GM18861 (cell line): ENCODE data around the gene IRX2.

Experiments used
- ATAC-seq: cut with Tn5 transposase; IDR thresholded peaks from one replicate; pipeline ENCODE4 v1.9.1; 2021; ENCODE audit not compliant: unreplicated experiment

Gene IRX2

DNA sequence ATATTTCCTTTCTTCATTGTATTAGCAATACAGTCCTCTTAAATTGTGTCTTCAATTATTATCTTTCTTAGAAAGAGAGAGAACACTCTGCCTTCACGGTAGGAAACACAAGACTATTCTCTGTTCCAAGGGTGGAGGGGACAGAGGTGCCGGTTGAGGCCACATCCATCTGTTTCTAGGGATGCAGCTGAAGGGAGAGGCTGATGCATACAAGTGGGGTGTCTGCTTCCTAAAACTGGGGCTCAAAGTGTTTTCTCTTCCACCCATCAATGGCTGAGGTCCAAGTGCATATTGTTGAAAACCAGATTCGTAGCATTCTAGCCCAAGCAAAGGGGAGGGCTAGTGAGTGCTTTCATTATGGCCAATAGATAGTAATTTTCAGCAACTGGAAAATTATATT, 9.5 kb downstream of the IRX2 start:
- no peak for ATAC-seq

DNA sequence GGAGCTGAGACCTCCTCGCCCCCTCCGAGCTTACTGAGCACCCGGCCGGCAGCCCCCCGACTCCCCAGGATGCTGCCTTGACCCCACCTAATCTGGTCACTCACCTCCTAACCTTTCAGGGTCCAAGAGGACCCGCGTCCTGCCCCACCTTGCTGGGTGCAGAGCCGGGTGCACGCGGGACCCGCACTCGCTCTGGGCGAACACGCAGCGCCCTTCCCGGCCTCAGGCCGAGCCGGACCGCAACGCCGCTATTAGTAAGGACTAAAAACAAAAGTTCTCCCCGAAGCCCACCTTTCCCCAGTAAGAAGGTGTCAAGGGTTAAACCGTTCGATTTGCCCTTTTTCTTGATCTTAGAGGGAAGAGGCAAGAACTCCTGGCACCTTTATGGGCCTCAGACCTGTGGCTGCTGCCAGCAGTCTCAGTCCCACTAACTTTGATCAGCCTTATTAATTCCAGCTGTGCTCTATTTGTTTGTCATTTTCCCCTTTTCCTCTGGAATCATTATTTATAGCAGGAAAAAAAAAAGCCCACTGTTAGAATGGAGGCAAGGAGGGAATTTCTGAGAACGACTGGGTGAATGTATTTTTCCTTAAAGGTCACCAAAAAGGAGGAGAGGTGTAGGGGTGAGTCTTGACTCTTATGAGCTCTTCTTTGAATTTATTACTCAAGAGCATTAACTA, 10.5 kb downstream of the IRX2 start:
- no peak for ATAC-seq

DNA sequence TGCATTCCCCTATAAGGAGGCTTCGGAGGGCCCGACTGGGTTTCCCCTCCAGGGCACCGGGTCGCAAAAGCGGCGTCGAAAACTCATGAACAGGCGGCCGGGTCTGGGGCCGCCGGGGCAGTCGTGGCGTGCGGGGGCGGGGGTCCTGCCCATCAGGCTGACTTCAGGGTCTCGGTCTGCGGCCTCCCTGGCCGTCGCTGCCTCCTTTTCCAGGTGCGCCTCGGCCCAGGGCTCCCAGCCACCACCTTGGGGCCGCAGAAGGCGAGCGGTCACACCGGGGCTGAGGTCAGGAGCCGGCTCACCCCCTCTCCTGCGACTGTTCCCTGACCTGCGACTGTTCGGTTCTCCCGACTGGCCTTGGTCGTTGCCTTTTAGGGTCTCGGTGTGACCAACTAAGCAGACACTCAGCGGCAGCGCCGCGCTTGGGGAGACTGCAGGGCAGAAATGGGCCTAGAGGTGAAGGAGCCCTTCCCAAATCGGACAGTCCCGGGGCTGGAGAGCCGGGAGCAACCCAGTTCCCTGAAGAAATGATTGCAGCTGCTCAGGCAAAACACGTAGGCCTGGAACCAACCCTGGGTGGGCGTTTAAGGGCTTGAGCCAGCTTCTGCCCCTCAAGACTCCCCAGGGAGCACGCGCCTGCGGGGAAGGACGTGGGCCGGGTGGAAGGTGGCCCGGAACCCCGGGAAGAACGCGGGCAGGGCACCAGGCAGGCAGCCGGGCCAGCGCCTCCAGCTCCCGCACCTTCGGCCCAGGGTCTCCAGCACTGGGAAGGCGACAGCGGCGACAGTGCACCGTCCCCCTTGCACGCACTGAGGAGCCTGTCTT, 11.2 kb downstream of the IRX2 start:
- ATAC-seq = no peak

DNA sequence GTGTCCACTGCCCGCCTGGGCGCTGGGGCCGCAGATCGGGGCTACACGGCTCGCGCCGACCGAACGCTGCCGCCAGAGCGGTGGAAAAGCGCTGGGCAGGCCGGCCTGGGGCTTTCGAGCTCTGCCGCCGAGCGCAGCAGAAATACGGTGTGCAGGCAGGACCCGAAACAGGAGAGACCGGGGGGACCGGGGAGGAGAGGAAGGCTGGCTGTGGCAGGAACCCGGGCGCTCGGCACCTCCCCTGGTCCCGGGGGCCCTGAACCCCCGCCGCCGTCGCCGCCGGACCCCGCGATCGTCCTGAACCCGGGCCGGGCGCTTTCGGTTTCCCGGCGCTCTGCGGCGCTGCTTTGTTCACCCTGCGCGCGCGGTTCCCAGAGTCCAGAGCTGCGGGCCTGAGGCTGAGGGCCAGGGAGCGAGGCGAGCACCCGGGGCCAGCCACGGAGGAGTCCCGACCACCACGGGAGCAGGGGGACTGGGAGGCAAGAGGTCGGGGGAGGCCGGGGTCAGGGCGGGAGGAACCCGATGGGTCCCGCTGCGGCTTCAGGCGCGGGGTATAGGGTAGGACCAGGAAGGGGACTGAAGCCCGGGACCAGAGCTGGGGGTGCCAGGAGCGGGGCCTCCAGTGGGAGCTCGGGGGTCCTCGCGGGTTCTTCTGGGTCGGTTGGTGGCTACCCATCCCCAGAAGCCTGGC, 12.0 kb downstream of the IRX2 start:
- no peak for ATAC-seq

DNA sequence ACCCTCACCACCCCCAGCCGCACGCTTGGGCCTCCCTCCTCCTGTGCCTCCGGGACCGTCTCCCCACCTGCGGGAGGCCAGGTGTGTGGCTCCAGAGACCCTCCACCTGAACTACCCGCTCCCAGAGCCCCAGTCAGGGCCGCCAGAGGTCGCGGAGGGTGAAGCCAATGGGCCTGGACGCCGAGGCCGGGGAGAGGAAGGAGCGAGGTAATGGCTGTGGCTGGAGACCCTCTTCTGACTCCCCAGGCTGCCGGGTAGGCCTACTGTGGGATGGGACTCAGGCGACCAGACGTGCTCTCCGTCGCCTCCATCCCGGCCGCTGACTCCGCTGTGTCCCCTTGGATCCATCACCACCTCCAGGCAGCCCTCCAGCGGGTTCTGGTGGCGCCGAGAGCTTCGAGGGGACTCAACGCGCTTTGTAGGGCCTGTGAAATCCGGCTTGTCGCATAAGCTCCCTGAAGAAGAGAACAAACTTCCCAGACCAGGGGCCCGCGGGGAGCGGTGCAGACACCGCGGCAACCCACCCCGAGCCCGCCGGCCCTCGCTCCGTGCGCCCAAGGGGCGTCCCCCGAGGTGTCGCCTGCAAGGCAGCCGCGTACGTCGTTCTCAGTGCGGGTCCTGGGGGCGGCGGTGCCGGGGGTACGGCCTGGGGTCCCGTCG, 12.6 kb downstream of the IRX2 start:
- ATAC-seq = no peak

DNA sequence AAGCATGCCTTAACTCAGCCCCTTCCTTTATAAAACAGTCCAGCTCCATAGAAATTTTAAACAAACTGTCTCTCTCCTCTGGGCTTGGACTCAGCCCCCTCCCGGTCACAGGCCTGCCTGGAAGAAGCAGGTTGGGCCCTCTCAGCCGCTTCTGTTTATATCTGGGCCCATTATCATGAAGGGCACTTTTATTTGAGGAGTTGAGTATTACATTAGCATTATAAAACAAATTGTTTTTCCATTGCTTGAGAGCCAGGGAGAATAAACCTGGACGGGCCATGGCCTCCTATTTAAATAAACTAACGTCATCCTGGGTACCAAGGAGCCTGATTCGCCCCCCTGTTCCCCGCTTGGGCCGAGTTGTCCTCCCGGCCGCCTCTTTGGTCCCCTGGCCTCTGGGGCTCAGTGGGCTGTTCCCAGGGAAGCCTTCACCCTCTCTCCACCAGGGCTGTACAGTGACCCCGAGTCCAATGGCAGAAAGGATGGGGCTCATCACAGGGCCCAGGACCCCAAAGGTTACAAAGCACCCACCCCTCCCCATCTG, 13.2 kb downstream of the IRX2 start:
- ATAC-seq = no peak

DNA sequence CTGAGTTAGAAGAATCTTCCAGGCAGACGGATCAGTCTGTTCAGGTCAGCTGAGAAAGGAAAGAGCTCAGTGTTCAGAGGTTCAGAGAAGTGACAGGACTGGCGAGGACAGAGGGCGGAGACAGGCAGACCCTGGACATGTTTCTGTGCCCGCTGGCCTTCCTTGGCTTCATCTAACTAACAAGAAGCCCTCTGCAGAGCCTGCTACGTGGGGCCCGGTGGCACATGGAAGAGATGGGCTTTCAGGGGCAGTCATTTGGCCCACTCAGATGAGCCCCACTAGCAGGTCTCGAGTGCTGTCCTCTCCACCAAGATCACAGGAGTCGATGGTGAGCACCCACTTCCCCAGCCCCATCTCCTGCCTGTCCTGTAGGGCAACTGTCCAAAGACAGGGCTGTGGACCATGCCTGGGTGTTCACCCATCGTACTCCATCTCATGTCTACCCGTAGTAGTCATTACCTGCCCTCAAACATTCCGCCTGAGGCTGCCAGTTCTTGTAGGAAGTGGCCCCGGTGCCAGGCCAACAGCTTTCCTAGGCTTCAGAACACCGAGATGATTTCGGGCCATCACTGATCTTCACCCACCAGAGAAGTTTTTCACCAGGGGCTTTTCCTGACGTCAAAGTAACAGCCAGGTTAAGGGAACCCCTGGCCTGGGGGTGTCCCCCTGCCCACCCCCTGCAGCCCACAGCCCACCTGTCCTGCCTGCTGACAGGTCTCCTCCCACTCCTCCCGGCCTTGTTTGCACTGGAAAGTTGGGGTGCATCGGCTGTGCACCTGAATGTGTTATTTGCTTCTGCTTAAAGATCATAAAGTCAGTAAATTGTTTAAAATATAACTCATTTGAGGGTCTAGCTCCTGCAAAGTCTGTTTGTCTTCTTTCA, 14.0 kb downstream of the IRX2 start:
- no peak for ATAC-seq

DNA sequence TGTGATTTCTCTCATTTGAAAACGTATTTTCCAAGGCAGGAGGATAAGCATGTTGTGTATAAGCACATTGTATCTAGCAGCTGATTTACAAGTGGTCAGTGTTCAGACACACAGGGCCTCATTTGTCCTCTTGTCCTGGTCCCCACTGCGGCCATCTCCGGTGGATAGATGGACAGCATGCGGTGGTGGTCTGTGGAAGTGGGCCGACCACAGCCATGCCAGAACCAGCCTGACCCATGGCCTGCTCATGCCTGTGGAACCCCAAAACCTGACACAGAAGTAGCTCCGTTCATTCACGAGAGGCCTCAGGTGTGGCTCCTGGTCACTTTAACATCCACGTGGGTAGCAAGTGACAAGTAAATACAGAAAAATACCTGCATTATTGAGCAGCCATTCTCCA, 14.6 kb downstream of the IRX2 start:
- ATAC-seq = no peak

DNA sequence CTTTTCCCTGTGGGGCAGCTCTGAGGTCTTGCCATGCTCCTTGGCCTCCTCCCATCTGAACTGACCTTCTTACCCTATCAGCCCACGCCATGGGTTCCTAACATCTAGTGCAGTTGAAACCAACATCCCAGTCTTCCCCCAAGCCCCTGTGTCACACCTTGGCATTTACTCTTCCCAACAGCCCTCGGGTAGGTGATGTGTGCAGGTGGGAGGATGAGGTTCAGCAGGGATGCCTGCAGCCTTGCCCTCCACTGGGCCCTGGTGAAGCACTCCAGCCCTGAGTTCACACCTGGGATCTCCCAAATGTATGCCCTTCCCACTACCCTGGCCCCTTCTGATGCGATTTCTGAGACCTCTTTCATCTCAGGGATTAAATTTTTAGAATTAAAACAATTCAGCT, 15.5 kb downstream of the IRX2 start:
- ATAC-seq = no peak

DNA sequence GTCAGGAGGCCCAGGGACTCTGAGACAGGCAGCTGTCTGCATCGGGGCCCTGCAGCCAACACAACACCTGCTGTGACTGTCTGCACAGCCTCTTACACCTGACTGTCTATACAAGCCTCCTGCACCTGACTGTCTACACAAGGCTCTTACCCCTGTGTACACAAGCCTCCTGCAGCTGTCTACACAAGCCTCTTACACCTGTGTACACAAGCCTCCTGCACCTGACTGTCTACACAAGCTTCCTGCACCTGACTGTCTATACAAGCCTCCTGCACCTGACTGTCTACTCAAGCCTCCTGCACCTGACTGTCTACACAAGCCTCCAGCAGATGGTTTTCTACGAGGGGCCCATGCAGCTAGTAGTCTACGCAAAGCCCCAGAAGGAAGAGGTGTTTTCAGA, 18.6 kb downstream of the IRX2 start:
- ATAC-seq = no peak

DNA sequence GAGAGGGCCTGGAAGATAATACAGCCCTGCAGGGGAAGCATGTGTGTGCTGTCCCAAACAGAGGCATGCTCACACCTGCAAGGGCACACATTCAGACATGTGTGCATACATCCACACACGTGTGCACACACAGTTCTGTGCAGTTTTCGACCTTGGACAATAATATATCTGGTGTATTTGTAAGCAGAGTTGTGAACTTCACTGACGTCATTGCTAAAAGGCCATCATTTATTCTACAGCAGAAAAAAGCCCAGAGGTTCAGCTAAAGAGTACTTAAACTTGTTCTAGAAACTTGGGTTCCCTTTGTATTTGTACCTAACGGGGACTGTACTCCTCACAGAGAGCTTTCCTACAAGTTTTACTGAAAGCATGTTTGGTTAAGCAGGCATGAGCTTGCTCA, 19.5 kb downstream of the IRX2 start:
- no peak for ATAC-seq

DNA sequence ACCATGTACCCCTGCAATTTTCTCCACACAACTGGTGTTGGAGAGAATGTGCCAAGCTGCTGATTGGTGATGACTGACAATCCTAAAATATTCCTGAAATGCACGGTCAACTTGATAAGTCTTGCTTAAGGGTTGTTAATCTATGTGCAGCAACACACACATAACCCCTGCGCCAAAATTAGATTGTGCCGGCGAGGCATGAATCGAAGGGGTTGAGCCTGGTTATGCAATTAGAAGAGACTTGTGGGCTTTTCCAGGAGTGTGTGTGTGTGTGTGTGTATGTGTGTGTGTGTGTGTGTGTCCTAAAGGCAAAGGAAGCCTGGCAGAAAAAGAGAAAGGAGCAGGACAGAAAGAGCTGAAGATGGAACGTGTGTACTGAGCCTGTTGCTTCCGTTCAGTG, 22.3 kb downstream of the IRX2 start:
- no peak for ATAC-seq

DNA sequence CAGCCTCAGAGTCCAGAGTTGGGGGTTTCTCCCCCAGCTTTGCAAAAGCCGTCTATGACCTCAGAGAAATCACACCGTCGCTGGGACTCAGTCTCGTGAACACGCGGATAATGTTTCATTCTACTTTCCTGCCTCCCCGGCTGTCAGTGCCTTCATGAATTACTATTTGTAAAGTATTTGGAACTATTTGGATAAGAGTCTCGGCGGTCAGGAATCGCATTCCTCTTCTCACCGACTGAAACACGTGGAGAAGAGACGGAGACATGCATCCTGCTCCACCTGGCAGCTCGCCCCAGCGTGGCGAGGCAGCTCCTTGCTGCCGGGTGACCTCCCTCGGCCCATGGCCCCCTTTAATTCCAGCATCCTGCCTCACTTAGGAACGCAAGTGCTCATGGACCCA, 23.9 kb downstream of the IRX2 start:
- no peak for ATAC-seq

DNA sequence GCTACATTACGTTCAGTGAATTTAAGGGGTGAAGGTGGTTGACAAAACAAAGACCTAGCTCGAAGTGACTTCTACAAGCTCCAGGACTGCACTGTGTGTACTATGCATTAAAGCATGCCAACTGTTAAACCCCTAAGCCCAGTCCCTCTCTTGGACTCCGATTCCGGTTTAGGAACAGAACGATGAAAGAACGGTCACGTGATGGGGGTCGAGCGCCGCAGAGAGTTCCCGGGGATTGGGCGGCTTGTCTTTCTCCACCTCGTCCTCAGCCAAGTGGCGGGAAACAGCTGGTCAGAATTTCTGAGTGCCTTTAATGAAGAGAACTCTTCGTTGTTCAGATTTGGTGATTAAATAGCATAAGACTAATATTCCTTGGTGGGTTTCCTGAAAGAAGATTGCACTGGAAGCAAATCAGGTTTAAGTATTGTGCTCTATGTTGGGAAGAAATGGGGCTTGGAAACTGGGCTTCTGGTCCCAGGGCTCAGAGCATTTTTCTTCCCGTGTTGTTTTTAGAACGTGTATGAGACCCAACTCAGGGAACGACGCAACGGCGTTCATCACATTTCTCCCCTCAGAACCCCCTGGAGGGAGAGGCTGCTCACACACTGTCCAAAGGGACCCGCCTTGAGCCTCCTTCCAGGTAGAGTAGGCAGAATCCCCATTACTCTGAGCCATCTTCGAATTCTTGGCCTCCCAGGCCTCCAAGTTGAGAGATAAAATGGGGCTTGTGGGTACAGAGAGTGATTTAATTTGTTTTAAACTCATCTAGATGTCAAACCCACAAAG, 25.3 kb downstream of the IRX2 start:
- ATAC-seq = no peak

DNA sequence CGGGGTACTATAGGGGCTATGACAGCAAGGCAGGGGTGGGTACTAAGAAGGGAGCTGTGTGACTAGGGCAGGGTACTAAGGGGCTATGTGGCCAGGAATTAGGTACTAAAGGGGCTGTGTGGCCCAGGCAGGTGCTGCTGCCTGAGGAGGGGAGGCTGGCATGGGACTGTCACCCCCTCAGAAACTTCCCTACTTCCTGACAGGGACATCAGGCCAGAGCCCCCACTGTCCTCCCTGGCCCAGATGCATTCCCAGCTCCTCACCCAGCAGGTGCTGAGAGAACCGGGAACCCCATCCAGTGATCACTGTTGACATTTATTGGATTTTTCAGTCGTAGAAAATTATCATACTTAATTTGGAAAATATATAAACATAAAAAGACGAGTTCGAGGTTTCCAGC, 26.6 kb downstream of the IRX2 start:
- ATAC-seq = no peak

DNA sequence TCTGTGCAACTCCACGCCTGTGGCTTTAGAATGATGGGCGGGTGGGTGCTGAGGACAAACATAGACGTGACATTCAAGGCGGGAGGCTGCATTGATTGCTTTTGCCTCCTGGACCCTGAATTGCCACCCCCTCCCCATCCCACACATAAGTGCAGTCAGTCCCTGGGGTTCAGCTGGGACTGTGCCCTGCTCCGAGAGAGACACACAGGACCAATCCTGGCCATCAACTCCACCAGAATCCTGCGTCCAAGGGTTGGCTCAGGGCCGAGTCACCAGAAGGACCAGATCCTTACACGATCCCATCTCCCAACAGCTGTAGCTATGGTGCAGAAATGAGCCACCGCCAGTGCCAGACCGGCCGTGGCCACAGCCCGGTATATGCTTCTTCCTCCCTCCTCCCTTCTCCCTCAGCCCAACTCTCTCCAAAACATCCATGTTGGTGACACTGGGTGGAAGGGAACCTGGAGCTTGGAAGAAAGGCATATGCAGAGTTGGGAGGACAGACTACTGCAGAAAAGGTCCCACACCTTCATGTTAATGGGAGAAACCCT, 27.4 kb downstream of the IRX2 start:
- no peak for ATAC-seq

DNA sequence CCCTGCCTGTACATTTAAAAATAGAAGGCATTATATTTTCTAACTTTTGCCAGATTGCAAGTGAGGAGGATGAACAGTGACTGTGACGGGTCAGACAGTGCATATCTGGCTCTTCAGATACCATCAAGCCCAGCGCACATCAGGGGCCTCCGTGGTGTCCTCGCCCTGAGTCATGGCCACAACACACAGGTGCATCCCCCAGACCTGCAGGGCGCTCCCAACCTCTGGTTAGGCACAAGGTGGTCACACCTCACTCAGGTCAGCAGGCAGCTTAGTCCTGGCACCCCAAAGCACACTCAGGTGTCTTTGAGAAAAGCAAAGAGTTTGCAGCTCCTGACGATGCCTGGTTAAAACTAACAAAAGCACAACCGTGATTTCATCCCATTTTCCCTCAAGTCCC, 28.6 kb downstream of the IRX2 start:
- no peak for ATAC-seq

DNA sequence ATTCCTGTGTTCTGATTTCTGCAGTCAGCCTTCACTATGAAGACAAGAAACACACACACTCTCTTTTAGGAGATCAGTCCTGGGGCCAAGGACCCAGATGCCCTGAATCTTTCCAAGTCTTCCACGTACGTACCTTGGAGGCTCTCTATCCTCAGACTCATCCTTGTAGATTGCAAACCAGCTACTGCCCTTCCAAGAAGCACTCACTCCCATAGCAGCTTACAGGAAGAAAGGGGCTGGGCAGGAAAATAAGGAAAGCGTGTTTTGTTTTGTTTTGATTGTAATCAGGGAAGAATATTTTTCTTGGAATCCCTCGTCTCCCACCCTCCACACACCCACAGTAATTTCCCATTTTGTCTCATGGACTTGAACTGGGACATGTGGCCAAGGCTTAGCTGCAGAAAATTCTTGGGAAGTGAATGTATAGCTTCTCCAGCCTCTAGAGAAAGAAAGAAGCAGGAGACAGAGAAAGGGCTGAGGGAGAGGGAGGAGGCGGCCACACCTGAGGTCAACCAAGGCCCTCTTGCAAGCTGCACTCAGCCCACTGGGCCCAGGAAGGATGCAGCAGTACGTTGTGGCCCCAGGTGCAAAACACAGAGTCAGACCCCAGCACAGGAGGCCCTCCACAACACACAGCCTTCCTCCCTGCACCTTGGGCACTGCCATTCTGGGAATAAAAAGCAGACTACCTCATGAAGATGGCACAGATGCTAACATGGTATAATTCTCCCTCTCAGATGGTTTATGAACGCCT, 29.9 kb downstream of the IRX2 start:
- no peak for ATAC-seq

DNA sequence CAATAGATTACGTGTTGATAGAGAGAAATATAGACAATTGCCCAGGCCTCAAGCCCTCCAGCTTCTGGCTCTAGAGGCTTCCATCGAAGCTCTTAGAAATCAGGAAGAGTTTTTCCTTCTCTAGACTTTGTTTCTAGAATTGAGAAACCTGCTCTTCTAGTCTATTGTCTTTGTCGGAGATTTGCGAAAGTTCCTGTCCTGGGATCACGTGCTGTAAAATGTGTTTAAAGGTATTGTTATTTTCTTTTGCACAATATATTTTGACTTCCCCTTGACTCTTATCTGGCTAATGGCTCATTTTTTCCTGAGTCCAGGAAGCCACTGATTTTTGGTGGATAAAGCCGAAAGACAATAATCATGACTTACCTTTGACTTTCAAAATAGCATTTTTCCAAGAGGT, 32.1 kb downstream of the IRX2 start:
- no peak for ATAC-seq
